Hindlimb muscle (tissue), 1 donor: ENCODE data around the gene PPM1J. TPM values are rescaled to one million over a fixed set of nuclear protein-coding genes. Genes with fewer than 3 reads are reported as not detected.

Experiments used
- DNase-seq: peaks from one replicate; pipeline ENCODE4 v3.0.0-alpha.2; 2013
- polyA plus RNA-seq: library from polyadenylated mRNA; unstranded; fragments of 120-200 nt; gene quantifications from one replicate; pipeline ENCODE4 v1.2.1, GENCODE V29; 2013; ENCODE audit not compliant: insufficient read length

PPM1J gene
- polyA plus RNA-seq, 1 donor, result 3.8 TPM

- DNase-seq, result no peak
Observed at GRCh38 chr1:112687361-112687760, 27.8 kb downstream of the PPM1J start.

GRCh38 chr1:112686835-112687234, 28.3 kb downstream of the PPM1J start:
- DNase-seq, result no peak

GRCh38 chr1:112686417-112686816, 28.7 kb downstream of the PPM1J start:
- DNase-seq, result no peak

GRCh38 chr1:112685913-112686312, 29.2 kb downstream of the PPM1J start:
- no peak for DNase-seq

GRCh38 chr1:112678605-112679004, 36.5 kb downstream of the PPM1J start:
- no peak for DNase-seq

GRCh38 chr1:112677501-112677900, 37.6 kb downstream of the PPM1J start:
- DNase-seq, result no peak

GRCh38 chr1:112676543-112676942, 38.6 kb downstream of the PPM1J start:
- DNase-seq, result no peak

- DNase-seq, result no peak
Observed at GRCh38 chr1:112675728-112676381, 39.3 kb downstream of the PPM1J start.

GRCh38 chr1:112674986-112675727, 40.0 kb downstream of the PPM1J start:
- peak; percentile 66 for DNase-seq

- peak; percentile 76 for DNase-seq
Observed at GRCh38 chr1:112674440-112674985, 40.6 kb downstream of the PPM1J start, which contains the start of gene MOV10. Gene MOV10 (plus strand): TSS chr1:112674659. CDS start chr1:112674913, 254 bp downstream.

GRCh38 chr1:112673592-112674439, 41.3 kb downstream of the PPM1J start:
- DNase-seq, result peak; percentile 35

GRCh38 chr1:112672842-112673241, 42.3 kb downstream of the PPM1J start:
- no peak for DNase-seq

GRCh38 chr1:112672009-112672408, 43.1 kb downstream of the PPM1J start:
- DNase-seq, result no peak

- no peak for DNase-seq
Observed at GRCh38 chr1:112666946-112667345, 48.2 kb downstream of the PPM1J start.

GRCh38 chr1:112665857-112666256, 49.3 kb downstream of the PPM1J start:
- DNase-seq, result no peak

Other genes with a start within 250 kb of the PPM1J start
- gene WNT2B, start 206.4 kb downstream of the PPM1J start, polyA plus RNA-seq, result 4.0 TPM
- 20.6 TPM for gene ST7L, start 96.2 kb downstream of the PPM1J start, polyA plus RNA-seq
- gene CAPZA1, start 95.5 kb downstream of the PPM1J start, polyA plus RNA-seq, result 67.6 TPM
- 58.2 TPM for gene MOV10, start 40.7 kb downstream of the PPM1J start, polyA plus RNA-seq
- 293 TPM for gene RHOC, start 8.2 kb downstream of the PPM1J start, polyA plus RNA-seq
- 37.3 TPM for gene SLC16A1, start 240.9 kb upstream of the PPM1J start, polyA plus RNA-seq